ENCODE data around the gene WDPCP.

GRCh38 chr2:63408530-63408929 lies 179.7 kb downstream of the WDPCP start:
- TF ChIP-seq EZH2 (IDR thresholded peaks at IDR 0.05) = no peak
- TF ChIP-seq POLR2AphosphoS5 (IDR thresholded peaks at IDR 0.05; ENCODE audit: borderline replicate concordance, low read depth, low read length) = no peak
- no peak for TF ChIP-seq FOXP2 (optimal IDR thresholded peaks at IDR 0.05; ENCODE audit: control extremely low read depth, extremely low read length, insufficient read depth)

Measured in SK-N-MC (cell line).